DOHH2 (cell line): ENCODE results near the gene CCNL1.
A peak's percentile ranks its signal among the peaks of the same experiment; 100 is the strongest.

Experiments used
- H3F3A ChIP-seq: fragments of 200-600 bp; sonication (generic), shearing (Covaris generic); 2 replicates; pipeline ENCODE4 v1.6.0; 2016; ENCODE audit warnings: antibody characterized with exemption, mild to moderate bottlenecking; ENCODE audit not compliant: control insufficient read depth, insufficient read depth
- H3K27ac ChIP-seq: fragments of 200-600 bp; sonication (generic); 2 replicates; pipeline ENCODE4 v1.5.1; 2014; ENCODE audit warnings: low read depth, mild to moderate bottlenecking, low read length, moderate library complexity
- H3K27me3 ChIP-seq: fragments of 200-600 bp; sonication (generic); 2 replicates; pipeline ENCODE4 v1.6.1; 2014; ENCODE audit warnings: mild to moderate bottlenecking, low read length, mixed read lengths; ENCODE audit not compliant: control insufficient read depth
- H3K36me3 ChIP-seq: fragments of 200-600 bp; sonication (generic); 2 replicates; pipeline ENCODE4 v1.6.1; 2014; ENCODE audit warnings: mild to moderate bottlenecking, low read length, moderate library complexity, mixed read lengths; ENCODE audit not compliant: control insufficient read depth
- H3K4me1 ChIP-seq: fragments of 200-600 bp; sonication (generic); 2 replicates; pipeline ENCODE4 v1.6.1; 2014; ENCODE audit warnings: mild to moderate bottlenecking, low read length, mixed read lengths; ENCODE audit not compliant: control insufficient read depth
- H3K4me2 ChIP-seq: fragments of 200-600 bp; sonication (generic); 2 replicates; pipeline ENCODE4 v1.6.0; 2014; ENCODE audit warnings: mild to moderate bottlenecking, low read length, moderate library complexity
- H3K4me3 ChIP-seq: fragments of 200-600 bp; sonication (generic); 2 replicates; pipeline ENCODE4 v1.5.1; 2014; ENCODE audit warnings: mild to moderate bottlenecking, low read length, mixed read lengths
- H3K79me2 ChIP-seq: fragments of 200-600 bp; sonication (generic); 2 replicates; pipeline ENCODE4 v1.6.1; 2014; ENCODE audit warnings: mild to moderate bottlenecking, low read length, mixed read lengths; ENCODE audit not compliant: control insufficient read depth
- H3K9me2 ChIP-seq: fragments of 200-600 bp; sonication (generic); replicated peaks from 2 replicates; pipeline ENCODE4 v1.6.1; 2014; ENCODE audit warnings: mild to moderate bottlenecking, low read length, mixed read lengths; ENCODE audit not compliant: control insufficient read depth
- H3K9me3 ChIP-seq: fragments of 200-600 bp; sonication (generic); 2 replicates; pipeline ENCODE4 v1.6.1; 2014; ENCODE audit warnings: antibody characterized with exemption, low read length, mixed read lengths; ENCODE audit not compliant: control insufficient read depth, insufficient read depth
- H4K20me1 ChIP-seq: fragments of 200-600 bp; sonication (generic); 2 replicates; pipeline ENCODE4 v1.6.0; 2014; ENCODE audit warnings: low read depth, mild to moderate bottlenecking, antibody characterized with exemption, low read length, moderate library complexity; ENCODE audit not compliant: control insufficient read depth, insufficient read depth
- CTCF ChIP-seq: fragments of 200-600 bp; sonication (generic); IDR thresholded peaks from one replicate; pipeline ENCODE4 v1.5.1; 2014; ENCODE audit warnings: antibody characterized with exemption, mild to moderate bottlenecking, low read depth, low read length; ENCODE audit not compliant: poor library complexity, severe bottlenecking
- EZH2phosphoT487 ChIP-seq: fragments of 200-600 bp; sonication (generic); IDR thresholded peaks from 2 replicates; pipeline ENCODE4 v1.6.1; 2017; ENCODE audit warnings: borderline replicate concordance, mild to moderate bottlenecking, antibody characterized with exemption, low read length, moderate library complexity, mixed read lengths

CCNL1 gene

GRCh38 chr3:157142315-157142714 is 17.6 kb downstream of the CCNL1 start:
- no peak for TF ChIP-seq CTCF
- no peak for TF ChIP-seq EZH2phosphoT487
- no peaks in the 10 kb centered on the region for H4K20me1 ChIP-seq
- H3K4me2 ChIP-seq = peak overlapping the region; percentile 57
- no peaks in the 10 kb centered on the region for H3K9me2 ChIP-seq
- H3K9me3 ChIP-seq = no peaks in the 10 kb centered on the region
- H3K4me3 ChIP-seq = peak overlapping the region; percentile 49
- H3K36me3 ChIP-seq = peaks cover 40% of the 10 kb centered on the region
- peak overlapping the region; percentile 87 for H3K27ac ChIP-seq
- H3K27me3 ChIP-seq = no peaks in the 10 kb centered on the region
- peaks cover 66% of the 10 kb centered on the region for H3F3A ChIP-seq
- no peaks in the 10 kb centered on the region for H3K79me2 ChIP-seq
- peaks cover 66% of the 10 kb centered on the region for H3K4me1 ChIP-seq

GRCh38 chr3:157139938-157140534 is 19.9 kb downstream of the CCNL1 start:
- H3K27me3 ChIP-seq = no peaks in the 10 kb centered on the region
- H3K36me3 ChIP-seq = peaks cover 21% of the 10 kb centered on the region
- H3K27ac ChIP-seq = no peak overlapping the region
- H3K4me2 ChIP-seq = no peak overlapping the region
- H3K9me3 ChIP-seq = no peaks in the 10 kb centered on the region
- H3K79me2 ChIP-seq = no peaks in the 10 kb centered on the region
- TF ChIP-seq EZH2phosphoT487 = no peak
- no peak for TF ChIP-seq CTCF
- H4K20me1 ChIP-seq = no peaks in the 10 kb centered on the region
- no peaks in the 10 kb centered on the region for H3K9me2 ChIP-seq
- H3F3A ChIP-seq = peaks cover 43% of the 10 kb centered on the region
- no peak overlapping the region for H3K4me3 ChIP-seq
- peaks cover 55% of the 10 kb centered on the region for H3K4me1 ChIP-seq

- no peaks in the 10 kb centered on the region for H3K27me3 ChIP-seq
- no peaks in the 10 kb centered on the region for H3K79me2 ChIP-seq
- peaks cover 23% of the 10 kb centered on the region for H3K4me1 ChIP-seq
- no peaks in the 10 kb centered on the region for H4K20me1 ChIP-seq
- TF ChIP-seq CTCF = no peak
- no peak for TF ChIP-seq EZH2phosphoT487
- H3K9me3 ChIP-seq = no peaks in the 10 kb centered on the region
- H3K36me3 ChIP-seq = no peaks in the 10 kb centered on the region
- H3F3A ChIP-seq = peaks cover 13% of the 10 kb centered on the region; the same call in 1 of the 2 replicates
- H3K4me3 ChIP-seq = no peak overlapping the region
- no peaks in the 10 kb centered on the region for H3K9me2 ChIP-seq
- H3K4me2 ChIP-seq = peak overlapping the region; percentile 32
- no peak overlapping the region for H3K27ac ChIP-seq
These were observed 23.1 kb downstream of the CCNL1 start for GRCh38 chr3:157136647-157137387.
